Liver (tissue), 9 donors: ENCODE data around the gene CAPG. TPM values are rescaled to one million over a fixed set of nuclear protein-coding genes. Genes with fewer than 3 reads are reported as not detected.

ENCODE experiments used
- DNase-seq: peaks from one replicate; pipeline ENCODE4 v3.0.0-alpha.2; 2017; ENCODE audit warnings: low spot score
- H3K27ac ChIP-seq, 2 donors: one replicate each; pipeline ENCODE4 v1.7.0; 2013; ENCODE audit warnings: inconsistent platforms in 2 of 2, low read length in 2 of 2, control low read depth in 1 of 2, low read depth in 1 of 2, mild to moderate bottlenecking in 1 of 2
- H3K27me3 ChIP-seq, 4 donors: one replicate each; pipeline versions ENCODE4 v1.6.1 to v1.7.0; 2013; ENCODE audit warnings: low read length in 3 of 4, inconsistent platforms in 1 of 4, mild to moderate bottlenecking in 1 of 4, moderate library complexity in 1 of 4; ENCODE audit not compliant: control insufficient read depth in 4 of 4, insufficient read depth in 4 of 4
- H3K36me3 ChIP-seq, 4 donors: one replicate each; pipeline versions ENCODE4 v1.6.1 to v1.7.0; 2013; ENCODE audit warnings: low read length in 3 of 4, mild to moderate bottlenecking in 3 of 4, low read depth in 1 of 4, moderate library complexity in 1 of 4; ENCODE audit not compliant: control insufficient read depth in 4 of 4, insufficient read depth in 3 of 4
- H3K4me1 ChIP-seq, 4 donors: one replicate each; pipeline versions ENCODE4 v1.6.1 to v1.7.0; 2013; ENCODE audit warnings: low read length in 3 of 4, mild to moderate bottlenecking in 3 of 4, moderate library complexity in 1 of 4; ENCODE audit not compliant: control insufficient read depth in 4 of 4, insufficient read depth in 4 of 4
- H3K4me3 ChIP-seq, 3 donors: one replicate each; pipeline versions ENCODE4 v1.6.1 to v1.7.0; 2013; ENCODE audit warnings: low read length in 3 of 3, control low read depth in 1 of 3, low read depth in 1 of 3, mild to moderate bottlenecking in 1 of 3
- H3K9ac ChIP-seq, 2 donors: one replicate each; pipeline ENCODE4 v1.7.0; 2013; ENCODE audit warnings: low read length in 2 of 2, mild to moderate bottlenecking in 2 of 2, moderate library complexity in 2 of 2, control low read depth in 1 of 2, low read depth in 1 of 2
- H3K9me3 ChIP-seq, 4 donors: one replicate each; pipeline versions ENCODE4 v1.6.1 to v1.7.0; 2013; ENCODE audit warnings: low read length in 3 of 4; ENCODE audit not compliant: control insufficient read depth in 4 of 4
- ATF3 ChIP-seq: IDR thresholded peaks from 2 replicates; pipeline ENCODE4 v1.6.1; 2016; ENCODE audit warnings: antibody characterized with exemption
- CTCF ChIP-seq: fragments of 150-350 bp; IDR thresholded peaks from 2 replicates; pipeline ENCODE4 v1.5.1; 2017; ENCODE audit warnings: improper control_type of control experiment, low read depth, low read length; ENCODE audit not compliant: missing input control
- EGR1 ChIP-seq, 2 donors: IDR thresholded peaks; 2 replicates each; pipeline ENCODE4 v1.6.1; 2016 to 2018; ENCODE audit warnings: antibody characterized with exemption in 2 of 2, low read depth in 2 of 2
- FOXA1 ChIP-seq: IDR thresholded peaks from 2 replicates; pipeline ENCODE4 v1.6.1; 2016; ENCODE audit warnings: antibody characterized with exemption
- GABPA ChIP-seq, 2 donors: IDR thresholded peaks in 1 of 2; conservative IDR thresholded peaks in 1 of 2; 2 replicates each; pipeline ENCODE4 v1.6.1; 2016; ENCODE audit warnings: antibody characterized with exemption in 2 of 2, mild to moderate bottlenecking in 1 of 2, moderate library complexity in 1 of 2
- HNF4A ChIP-seq, 2 donors: conservative IDR thresholded peaks; 2 replicates each; pipeline ENCODE4 v1.6.1; 2016; ENCODE audit warnings: antibody characterized with exemption in 2 of 2, mild to moderate bottlenecking in 2 of 2
- HNF4G ChIP-seq: IDR thresholded peaks from 2 replicates; pipeline ENCODE4 v1.6.1; 2016; ENCODE audit warnings: antibody characterized with exemption
- JUND ChIP-seq, 2 donors: IDR thresholded peaks; 2 replicates each; pipeline ENCODE4 v1.6.1; 2016; ENCODE audit warnings: antibody characterized with exemption in 2 of 2
- NR2F2 ChIP-seq: IDR thresholded peaks from 2 replicates; pipeline ENCODE4 v1.6.1; 2016; ENCODE audit warnings: antibody characterized with exemption
- RAD21 ChIP-seq, 2 donors: IDR thresholded peaks; 2 replicates each; pipeline ENCODE4 v1.6.1; 2016; ENCODE audit warnings: antibody characterized with exemption in 2 of 2, mild to moderate bottlenecking in 2 of 2
- REST ChIP-seq: IDR thresholded peaks from 2 replicates; pipeline ENCODE4 v1.6.1; 2016; ENCODE audit warnings: antibody characterized with exemption, mild to moderate bottlenecking
- RXRA ChIP-seq, 2 donors: IDR thresholded peaks; 2 replicates each; pipeline ENCODE4 v1.6.1; 2017 to 2018; ENCODE audit warnings: antibody characterized with exemption in 2 of 2, mild to moderate bottlenecking in 1 of 2
- SP1 ChIP-seq: IDR thresholded peaks from 2 replicates; pipeline ENCODE4 v1.6.1; 2018; ENCODE audit warnings: antibody characterized with exemption, mild to moderate bottlenecking
- YY1 ChIP-seq: IDR thresholded peaks from 2 replicates; pipeline ENCODE4 v1.6.1; 2016; ENCODE audit warnings: antibody characterized with exemption, mild to moderate bottlenecking
- ZBTB33 ChIP-seq: IDR thresholded peaks from 2 replicates; pipeline ENCODE4 v1.6.1; 2016; ENCODE audit warnings: antibody characterized with exemption
- WGBS: extraction: QIAGEN DNeasy Blood & Tissue Kit; methylation state at CpG from one replicate; pipeline ENCODE4 v1.1.7; 2013; 5-methylcytosine and 5-hydroxymethylcytosine counted together
- polyA plus RNA-seq, 2 donors: library from polyadenylated mRNA; stranded (reverse) in 1 of 2; unstranded in 1 of 2; fragments of 200-250 nt in 1 of 2; fragments of >200 nt in 1 of 2; fragmentation: Nextera tagmentation in 1 of 2; extraction: Ambion mirVana in 1 of 2; gene quantifications; one replicate each; pipeline versions ENCODE4 v1.2.1 to v1.2.3, GENCODE V29; 2013 to 2015
- total RNA-seq, 2 donors: library from RNA; depleted of rRNA; stranded (reverse); fragments of >200 nt; gene quantifications; one replicate each; pipeline ENCODE4 v1.2.3, GENCODE V29; 2014
- donor health status: healthy.
- donor health status: healthy.
- donor health status: healthy.
- donor health status: healthy.
- donor health status: healthy.

The CAPG gene
- total and polyA plus RNA-seq, 4 donors: 2.7 to 19.3 (median 5.2) TPM

- WGBS: 10% methylated on average over 44 of the region's 44 CpGs
- TF ChIP-seq RXRA (IDR thresholded peaks at IDR 0.05): no peak
- TF ChIP-seq JUND (IDR thresholded peaks at IDR 0.05): no peak
- TF ChIP-seq ATF3: no peak
- peak; percentile 3 for TF ChIP-seq CTCF
- Histone ChIP-seq H3K4me1 (peaks cover 4 to 17% (median 12%) of the 10 kb centered on the region in 4 donors), H3K27me3 (no peaks in the 10 kb centered on the region), H3K9me3 (no peaks in the 10 kb centered on the region), H3K36me3 (no peaks in the 10 kb centered on the region), H3K4me3 (peak overlapping the region in 1 of 3 donors; percentile 33), H3K9ac (peak overlapping the region in 1 of 2 donors; percentile 24), H3K27ac (no peak overlapping the region)
- DNase-seq: no peak
Measured at GRCh38 chr2:85413592-85414420, 3.6 kb upstream of the CAPG start.

- no peak overlapping the region for H3K4me3 ChIP-seq
- no peak overlapping the region for H3K9ac ChIP-seq
- H3K9me3 ChIP-seq: no peaks in the 10 kb centered on the region
- H3K36me3 ChIP-seq: no peaks in the 10 kb centered on the region
- DNase-seq: no peak
- 96% methylated on average over 5 of the region's 5 CpGs for WGBS
- no peak overlapping the region for H3K27ac ChIP-seq
- TF ChIP-seq RAD21 (IDR thresholded peaks at IDR 0.05) (no peak), ATF3 (no peak), HNF4G (no peak), YY1 (no peak), FOXA1 (no peak), ZBTB33 (no peak), NR2F2 (no peak), SP1 (no peak), CTCF (no peak), EGR1 (IDR thresholded peaks at IDR 0.05; ENCODE audit: low read depth in 2 of 2) (no peak), RXRA (IDR thresholded peaks at IDR 0.05) (no peak), GABPA (IDR thresholded peaks at IDR 0.05 in 1 of 2, conservative IDR thresholded peaks at IDR 0.05 in 1 of 2) (no peak), REST (no peak), HNF4A (conservative IDR thresholded peaks at IDR 0.05) (no peak), JUND (IDR thresholded peaks at IDR 0.05) (no peak)
- H3K4me1 ChIP-seq: peaks cover 0 to 10% (median 6%) of the 10 kb centered on the region in 4 donors
- H3K27me3 ChIP-seq: no peaks in the 10 kb centered on the region
Measured at GRCh38 chr2:85411405-85411748, 1.2 kb upstream of the CAPG start.
